SK-N-SH (cell line): Measurements from ENCODE around the gene CCDC50. TPM values are rescaled to one million over a fixed set of nuclear protein-coding genes. Genes with fewer than 3 reads are reported as not detected.

Experiments
- CTCF ChIA-PET: fragments of 300-600, 350-600 bp; formaldehyde crosslinking; extraction: SDS; loops from one replicate; lab custom pipeline; 2021; lab: Yijun Ruan, JAX
- POLR2A ChIA-PET: fragments of 350-600 bp; sonication (Branson Sonifier 250); formaldehyde crosslinking; extraction: SDS; loops from one replicate; lab custom pipeline; 2020; ENCODE audit warnings: antibody characterized with exemption, inconsistent platforms; lab: Yijun Ruan, JAX
- DNase-seq: peaks from one replicate; pipeline ENCODE4 v3.0.0; 2012
- H2AFZ ChIP-seq: fragments of 200-600 bp; sonication (generic); 2 replicates; pipeline ENCODE4 v1.8.1; 2016; ENCODE audit warnings: antibody characterized with exemption, mild to moderate bottlenecking, low read depth
- H3F3A ChIP-seq: fragments of 200-600 bp; sonication (generic); replicated peaks from 2 replicates; pipeline ENCODE3; 2016; ENCODE audit warnings: antibody characterized with exemption, mild to moderate bottlenecking; ENCODE audit not compliant: insufficient read depth
- H3K27ac ChIP-seq, 2 experiments: fragments of 200-500 bp in 1 of 2; fragments of 200-600 bp in 1 of 2; sonication (Bioruptor generic) in 1 of 2; sonication (generic), shearing (Covaris generic) in 1 of 2; 2 replicates each; pipeline versions ENCODE4 v1.5.1 to v1.6.1; 2014 to 2016; ENCODE audit warnings: low read depth in 2 of 2, inconsistent platforms in 1 of 2, low read length in 1 of 2, mild to moderate bottlenecking in 1 of 2, mixed read lengths in 1 of 2
- H3K27me3 ChIP-seq: fragments of 200-600 bp; sonication (generic), shearing (Covaris generic); 2 replicates; pipeline ENCODE4 v1.6.1; 2016; ENCODE audit warnings: mixed run types; ENCODE audit not compliant: insufficient read depth
- H3K36me3 ChIP-seq, 2 experiments: fragments of 200-500 bp in 1 of 2; fragments of 200-600 bp in 1 of 2; sonication (Bioruptor generic) in 1 of 2; sonication (generic) in 1 of 2; replicated peaks in 1 of 2; 2 replicates each; pipeline versions ENCODE3 to v1.5.1; 2014 to 2016; ENCODE audit warnings: low read length in 1 of 2, mild to moderate bottlenecking in 1 of 2; ENCODE audit not compliant: insufficient read depth in 2 of 2, control insufficient read depth in 1 of 2
- H3K4me1 ChIP-seq, 2 experiments: fragments of 200-500 bp in 1 of 2; fragments of 200-600 bp in 1 of 2; sonication (Bioruptor generic) in 1 of 2; sonication (generic), shearing (Covaris generic) in 1 of 2; 2 replicates each; pipeline versions ENCODE4 v1.5.1 to v1.6.1; 2014 to 2016; ENCODE audit warnings: low read depth in 1 of 2, low read length in 1 of 2, mixed run types in 1 of 2; ENCODE audit not compliant: insufficient read depth in 2 of 2, control insufficient read depth in 1 of 2
- H3K4me2 ChIP-seq: fragments of 200-600 bp; sonication (generic), shearing (Covaris generic); 2 replicates; pipeline ENCODE4 v1.6.1; 2017; ENCODE audit warnings: mixed run types
- H3K4me3 ChIP-seq, 2 experiments: fragments of 200-500 bp in 1 of 2; fragments of 200-600 bp in 1 of 2; sonication (Bioruptor generic) in 1 of 2; sonication (generic), shearing (Covaris generic) in 1 of 2; 2 replicates each; pipeline versions ENCODE4 v1.5.1 to v1.8.1; 2014 to 2016; ENCODE audit warnings: low read depth in 2 of 2, inconsistent platforms in 1 of 2, low read length in 1 of 2, mild to moderate bottlenecking in 1 of 2, mixed read lengths in 1 of 2, moderate library complexity in 1 of 2
- H3K79me2 ChIP-seq: fragments of 200-600 bp; sonication (generic); 2 replicates; pipeline ENCODE4 v1.8.1; 2017; ENCODE audit warnings: mild to moderate bottlenecking; ENCODE audit not compliant: insufficient read depth
- H3K9ac ChIP-seq: fragments of 200-600 bp; sonication (generic); 2 replicates; pipeline ENCODE4 v1.6.1; 2017; ENCODE audit warnings: mixed run types
- H3K9me2 ChIP-seq: fragments of 200-600 bp; sonication (generic); 2 replicates; pipeline ENCODE4 v1.6.1; 2017; ENCODE audit warnings: mixed run types
- H3K9me3 ChIP-seq: fragments of 200-600 bp; sonication (generic); 2 replicates; pipeline ENCODE4 v1.6.1; 2017; ENCODE audit warnings: mixed run types, mild to moderate bottlenecking, moderate library complexity
- H4K20me1 ChIP-seq: fragments of 200-600 bp; sonication (generic); 2 replicates; pipeline ENCODE4 v1.6.1; 2017; ENCODE audit warnings: mild to moderate bottlenecking, mixed run types; ENCODE audit not compliant: insufficient read depth
- CHD2 ChIP-seq: fragments of 150-350 bp; IDR thresholded peaks from 2 replicates; pipeline ENCODE4 v1.6.1; 2018; ENCODE audit warnings: low read length; ENCODE audit not compliant: partially characterized antibody
- FOXJ3 ChIP-seq: sonication (generic); formaldehyde crosslinking; IDR thresholded peaks from 2 replicates; pipeline ENCODE4 v1.5.1; 2020; ENCODE audit warnings: mild to moderate bottlenecking, missing genetic modification reagents
- FOXM1 ChIP-seq: IDR thresholded peaks from 2 replicates; pipeline ENCODE4 v1.4.0; 2012; ENCODE audit warnings: low read depth, mild to moderate bottlenecking
- GATA2 ChIP-seq: sonication (generic); formaldehyde crosslinking; IDR thresholded peaks from 2 replicates; pipeline ENCODE4 v1.5.0; 2020; ENCODE audit warnings: mild to moderate bottlenecking, missing genetic modification reagents
- MXI1 ChIP-seq: IDR thresholded peaks from 2 replicates; pipeline ENCODE4 v1.6.1; 2012; ENCODE audit warnings: mild to moderate bottlenecking, low read depth, low read length, improper control_type of control experiment
- NRF1 ChIP-seq: IDR thresholded peaks from 2 replicates; pipeline ENCODE4 v1.6.1; 2012; ENCODE audit warnings: low read depth, mild to moderate bottlenecking, low read length
- SIN3A ChIP-seq: IDR thresholded peaks from 2 replicates; pipeline ENCODE4 v1.6.1; 2012; ENCODE audit warnings: low read depth, mild to moderate bottlenecking, low read length, moderate library complexity, borderline replicate concordance
- TAF1 ChIP-seq: IDR thresholded peaks from 2 replicates; pipeline ENCODE4 v1.6.1; 2012; ENCODE audit warnings: low read depth, mild to moderate bottlenecking, low read length, moderate library complexity, borderline replicate concordance
- TCF12 ChIP-seq: IDR thresholded peaks from 2 replicates; pipeline ENCODE4 v1.4.0; 2012
- TEAD4 ChIP-seq: IDR thresholded peaks from 2 replicates; pipeline ENCODE4 v1.4.0; 2012; ENCODE audit warnings: mild to moderate bottlenecking, borderline replicate concordance; ENCODE audit not compliant: insufficient read depth
- USF2 ChIP-seq: fragments of 150-350 bp; IDR thresholded peaks from 2 replicates; pipeline ENCODE4 v1.6.1; 2017; ENCODE audit warnings: antibody characterized with exemption, low read length, low read depth, borderline replicate concordance
- YY1 ChIP-seq: IDR thresholded peaks from 2 replicates; pipeline ENCODE4 v1.4.0; 2012; ENCODE audit warnings: low read depth, mild to moderate bottlenecking
- WGBS: methylation state at CpG from one replicate; pipeline ENCODE4 v1.1.6; 2017; ENCODE audit warnings: low lambda C conversion rate; 5-methylcytosine and 5-hydroxymethylcytosine counted together
- polyA plus RNA-seq, 3 experiments: library from polyadenylated mRNA; depleted of rRNA; stranded (reverse); fragments of >200 nt; gene quantifications; 2 replicates each; pipeline ENCODE4 v1.2.3, GENCODE V29; 2012
- TF ChIP-seq, protein P1 (sequence below): IDR thresholded peaks from 2 replicates; pipeline ENCODE4 v1.4.0; 2012; ENCODE audit warnings: low read depth, borderline replicate concordance
- TF ChIP-seq, protein P2 (sequence below): IDR thresholded peaks from 2 replicates; pipeline ENCODE4 v1.4.0; 2012; ENCODE audit warnings: low read depth
- TF ChIP-seq, protein P3 (sequence below): IDR thresholded peaks from 2 replicates; pipeline ENCODE4 v1.4.0; 2012; ENCODE audit warnings: low read depth, borderline replicate concordance
- TF ChIP-seq, protein P4 (sequence below): fragments of 200-600 bp; sonication (generic); IDR thresholded peaks from 2 replicates; pipeline ENCODE4 v1.6.1; 2017; ENCODE audit warnings: antibody characterized with exemption, mild to moderate bottlenecking, moderate library complexity

Gene CCDC50
- polyA plus RNA-seq, 1 of the 3 experiments (the other 2 are of a cell fraction), result 21.9 TPM

DNA sequence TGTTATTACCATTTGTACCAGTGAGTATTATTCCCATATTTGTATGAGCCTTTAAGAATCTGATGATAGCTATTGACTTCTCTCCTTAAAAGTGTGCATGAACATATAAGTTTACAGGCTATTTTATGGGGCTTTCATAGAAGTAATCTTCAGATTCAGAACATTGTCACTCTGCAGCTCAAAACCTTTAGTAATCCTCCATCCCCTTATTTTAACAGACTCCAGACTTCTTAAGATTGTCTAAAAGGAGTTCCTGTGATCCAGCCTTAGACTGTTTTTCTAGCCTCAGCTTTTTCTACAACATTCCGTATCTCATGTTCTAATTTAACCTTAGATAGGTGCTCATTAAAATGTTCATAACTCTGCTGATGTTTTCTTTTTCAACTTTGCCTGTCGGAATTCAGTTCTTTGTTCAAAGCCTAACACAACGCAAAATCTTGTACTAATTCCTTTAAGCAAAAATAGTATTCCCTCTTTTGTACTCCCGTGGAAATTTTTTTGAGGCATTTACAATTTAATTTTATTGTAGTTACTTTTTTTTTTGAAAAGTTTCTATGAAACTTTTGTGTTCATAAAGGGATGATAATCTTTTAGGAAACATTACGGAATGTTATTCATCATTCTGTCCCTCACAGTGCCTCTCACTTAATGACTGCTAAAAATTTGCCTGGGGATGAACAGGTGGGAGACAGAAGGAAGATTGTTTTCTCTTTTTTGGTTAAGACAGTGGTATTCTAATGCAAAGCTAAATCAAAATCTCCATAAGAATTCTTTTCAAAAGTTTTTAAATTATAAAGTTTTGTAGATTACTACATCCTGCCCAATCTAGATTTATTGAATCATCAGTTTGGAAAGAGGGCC is 39.8 kb downstream of the CCDC50 start:
- peaks cover 0 to 8% of the 10 kb centered on the region in 2 experiments; a peak in 3 of 4 replicates for H3K4me1 ChIP-seq
- H3K4me3 ChIP-seq, result no peak overlapping the region
- H3K9me3 ChIP-seq, result no peaks in the 10 kb centered on the region
- no peak for DNase-seq
- ChIA-PET POLR2A (no interaction called here), CTCF (interaction anchor here (1.3 kb wide), 1 partner anchor 11 kb away, joined by 6 read pairs; no protein-coding TSS in a partner anchor)
- no peaks in the 10 kb centered on the region for H4K20me1 ChIP-seq
- TF ChIP-seq FOXM1 (no peak), FOXJ3 (CRISPR knock-in tag) (no peak), USF2 (no peak), MXI1 (no peak), CHD2 (no peak), GATA2 (no peak), TAF1 (no peak), YY1 (no peak), TCF12 (no peak), NRF1 (no peak), TEAD4 (no peak), SIN3A (no peak)
- TF ChIP-seq, protein P1, sequence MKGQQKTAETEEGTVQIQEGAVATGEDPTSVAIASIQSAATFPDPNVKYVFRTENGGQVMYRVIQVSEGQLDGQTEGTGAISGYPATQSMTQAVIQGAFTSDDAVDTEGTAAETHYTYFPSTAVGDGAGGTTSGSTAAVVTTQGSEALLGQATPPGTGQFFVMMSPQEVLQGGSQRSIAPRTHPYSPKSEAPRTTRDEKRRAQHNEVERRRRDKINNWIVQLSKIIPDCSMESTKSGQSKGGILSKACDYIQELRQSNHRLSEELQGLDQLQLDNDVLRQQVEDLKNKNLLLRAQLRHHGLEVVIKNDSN, result no peak
- TF ChIP-seq, protein P2, sequence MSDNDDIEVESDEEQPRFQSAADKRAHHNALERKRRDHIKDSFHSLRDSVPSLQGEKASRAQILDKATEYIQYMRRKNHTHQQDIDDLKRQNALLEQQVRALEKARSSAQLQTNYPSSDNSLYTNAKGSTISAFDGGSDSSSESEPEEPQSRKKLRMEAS, result no peak
- TF ChIP-seq, protein P3, sequence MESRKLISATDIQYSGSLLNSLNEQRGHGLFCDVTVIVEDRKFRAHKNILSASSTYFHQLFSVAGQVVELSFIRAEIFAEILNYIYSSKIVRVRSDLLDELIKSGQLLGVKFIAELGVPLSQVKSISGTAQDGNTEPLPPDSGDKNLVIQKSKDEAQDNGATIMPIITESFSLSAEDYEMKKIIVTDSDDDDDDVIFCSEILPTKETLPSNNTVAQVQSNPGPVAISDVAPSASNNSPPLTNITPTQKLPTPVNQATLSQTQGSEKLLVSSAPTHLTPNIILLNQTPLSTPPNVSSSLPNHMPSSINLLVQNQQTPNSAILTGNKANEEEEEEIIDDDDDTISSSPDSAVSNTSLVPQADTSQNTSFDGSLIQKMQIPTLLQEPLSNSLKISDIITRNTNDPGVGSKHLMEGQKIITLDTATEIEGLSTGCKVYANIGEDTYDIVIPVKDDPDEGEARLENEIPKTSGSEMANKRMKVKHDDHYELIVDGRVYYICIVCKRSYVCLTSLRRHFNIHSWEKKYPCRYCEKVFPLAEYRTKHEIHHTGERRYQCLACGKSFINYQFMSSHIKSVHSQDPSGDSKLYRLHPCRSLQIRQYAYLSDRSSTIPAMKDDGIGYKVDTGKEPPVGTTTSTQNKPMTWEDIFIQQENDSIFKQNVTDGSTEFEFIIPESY, result no peak
- TF ChIP-seq, protein P4, sequence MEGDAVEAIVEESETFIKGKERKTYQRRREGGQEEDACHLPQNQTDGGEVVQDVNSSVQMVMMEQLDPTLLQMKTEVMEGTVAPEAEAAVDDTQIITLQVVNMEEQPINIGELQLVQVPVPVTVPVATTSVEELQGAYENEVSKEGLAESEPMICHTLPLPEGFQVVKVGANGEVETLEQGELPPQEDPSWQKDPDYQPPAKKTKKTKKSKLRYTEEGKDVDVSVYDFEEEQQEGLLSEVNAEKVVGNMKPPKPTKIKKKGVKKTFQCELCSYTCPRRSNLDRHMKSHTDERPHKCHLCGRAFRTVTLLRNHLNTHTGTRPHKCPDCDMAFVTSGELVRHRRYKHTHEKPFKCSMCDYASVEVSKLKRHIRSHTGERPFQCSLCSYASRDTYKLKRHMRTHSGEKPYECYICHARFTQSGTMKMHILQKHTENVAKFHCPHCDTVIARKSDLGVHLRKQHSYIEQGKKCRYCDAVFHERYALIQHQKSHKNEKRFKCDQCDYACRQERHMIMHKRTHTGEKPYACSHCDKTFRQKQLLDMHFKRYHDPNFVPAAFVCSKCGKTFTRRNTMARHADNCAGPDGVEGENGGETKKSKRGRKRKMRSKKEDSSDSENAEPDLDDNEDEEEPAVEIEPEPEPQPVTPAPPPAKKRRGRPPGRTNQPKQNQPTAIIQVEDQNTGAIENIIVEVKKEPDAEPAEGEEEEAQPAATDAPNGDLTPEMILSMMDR, result no peak
- 94% methylated on average over 5 of the region's 5 CpGs for WGBS
- no peak overlapping the region for H3K9ac ChIP-seq
- H2AFZ ChIP-seq, result no peak overlapping the region
- no peaks in the 10 kb centered on the region for H3K27me3 ChIP-seq
- H3K27ac ChIP-seq, result peak overlapping the region in 1 of 2 experiments; percentile 28; a peak in 1 of 4 replicates
- no peaks in the 10 kb centered on the region for H3F3A ChIP-seq
- no peaks in the 10 kb centered on the region; the same call in 1 of the 2 replicates for H3K79me2 ChIP-seq
- no peaks in the 10 kb centered on the region for H3K9me2 ChIP-seq
- peaks cover 59 to 67% of the 10 kb centered on the region in 2 experiments for H3K36me3 ChIP-seq
- H3K4me2 ChIP-seq, result no peak overlapping the region
